Lower leg skin (tissue), 4 donors: ENCODE results near the gene DHRS4L2. TPM values are rescaled to one million over a fixed set of nuclear protein-coding genes. Genes with fewer than 3 reads are reported as not detected.

Source experiments
- DNase-seq, 2 donors: peaks; one replicate each; pipeline ENCODE4 v3.0.0-alpha.2; 2019; ENCODE audit warnings: low spot score in 2 of 2
- H3K4me3 ChIP-seq: fragments of 200-600 bp; sonication (generic); 2 replicates; pipeline ENCODE4 v1.5.1; 2017; ENCODE audit warnings: mild to moderate bottlenecking, low read depth; ENCODE audit not compliant: poor library complexity, severe bottlenecking
- POLR2A ChIP-seq, 2 donors: fragments of 450-650 bp; IDR thresholded peaks; one replicate each; pipeline ENCODE4 v1.6.1; 2016 to 2017; ENCODE audit warnings: antibody characterized with exemption in 2 of 2, mild to moderate bottlenecking in 1 of 2, moderate library complexity in 1 of 2
- WGBS, 2 donors: methylation state at CpG; one replicate each; pipeline ENCODE4 v1.1.5; 2018; 5-methylcytosine and 5-hydroxymethylcytosine counted together
- intact Hi-C: fragments of 100-400 bp; cut with DNase I; formaldehyde crosslinking; loops from one replicate; pipeline ENCODE4 v1.15.0; 2023; ENCODE audit warnings: low total_unique reads
- total RNA-seq, 4 donors: library from RNA; depleted of rRNA; stranded (reverse); fragments of >200 nt; gene quantifications; one replicate each; pipeline ENCODE4 v1.1.0, GENCODE V29; 2016
- TF ChIP-seq, protein P1 (sequence below), 3 donors: fragments of 450-650 bp; IDR thresholded peaks; one replicate each; pipeline ENCODE4 v1.5.1; 2016; ENCODE audit warnings: antibody characterized with exemption in 3 of 3, mild to moderate bottlenecking in 3 of 3, moderate library complexity in 2 of 3

DHRS4L2 gene
- total RNA-seq, 4 donors from 2014 or later, result 15.8 to 40.4 (median 23.3) TPM

DNA sequence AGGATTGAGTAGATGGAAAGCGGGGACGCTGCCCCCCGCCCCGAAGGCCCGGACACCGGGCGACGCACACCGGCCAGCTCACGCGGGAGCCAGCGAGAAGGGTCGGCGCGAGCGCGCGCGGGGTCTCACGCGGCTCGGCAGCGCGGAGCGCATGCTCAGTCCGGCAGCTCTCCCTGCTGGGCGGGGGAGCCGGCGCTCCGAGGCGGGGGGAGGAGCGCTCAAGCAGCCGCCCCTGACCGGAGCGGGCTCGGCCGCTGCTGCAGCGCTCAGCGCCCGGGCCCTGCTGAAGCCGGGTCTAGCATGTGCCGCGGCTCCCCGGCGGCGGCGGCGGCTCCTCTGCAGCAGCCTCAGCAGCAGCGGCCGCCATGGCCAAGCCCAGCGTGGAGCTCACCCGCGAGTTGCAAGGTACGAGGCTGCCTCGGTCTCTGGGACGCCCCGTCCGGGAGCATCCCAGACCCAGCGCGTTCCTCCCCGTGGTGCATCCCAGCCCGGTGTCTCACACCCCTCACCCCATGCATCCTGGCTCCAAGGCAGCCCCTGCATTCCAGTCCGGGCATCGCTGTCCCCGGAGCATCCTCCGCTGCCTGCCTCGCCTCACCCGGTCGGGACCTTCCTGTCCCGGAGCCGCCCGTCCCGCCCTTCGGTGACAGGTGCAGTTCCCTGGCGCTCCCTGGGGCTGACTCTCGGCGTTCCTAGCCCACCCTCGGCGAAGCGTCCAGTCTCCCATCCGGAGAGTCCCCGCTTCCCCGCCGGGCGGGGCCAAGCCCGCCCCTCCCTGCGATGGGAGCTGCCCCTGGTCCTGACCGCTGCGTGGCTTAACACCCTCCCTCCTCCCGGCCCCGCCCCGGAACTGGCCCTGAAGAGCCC is 63.3 kb downstream of the DHRS4L2 start, which contains the start of gene CARMIL3:
CARMIL3 (plus strand) TSS at position 221 of the 867 bp plus-strand sequence; CDS start at position 366, 145 bp downstream.
- 0 to 1% methylated on average over 15 to 67 of the region's 92 CpGs for WGBS, 2 donors
- H3K4me3 ChIP-seq, result peak within 1 kb of the TSS; percentile 24
- intact Hi-C loops, result no loop called here
- no peak for TF ChIP-seq POLR2A (IDR thresholded peaks at IDR 0.05)
- TF ChIP-seq, protein P1, sequence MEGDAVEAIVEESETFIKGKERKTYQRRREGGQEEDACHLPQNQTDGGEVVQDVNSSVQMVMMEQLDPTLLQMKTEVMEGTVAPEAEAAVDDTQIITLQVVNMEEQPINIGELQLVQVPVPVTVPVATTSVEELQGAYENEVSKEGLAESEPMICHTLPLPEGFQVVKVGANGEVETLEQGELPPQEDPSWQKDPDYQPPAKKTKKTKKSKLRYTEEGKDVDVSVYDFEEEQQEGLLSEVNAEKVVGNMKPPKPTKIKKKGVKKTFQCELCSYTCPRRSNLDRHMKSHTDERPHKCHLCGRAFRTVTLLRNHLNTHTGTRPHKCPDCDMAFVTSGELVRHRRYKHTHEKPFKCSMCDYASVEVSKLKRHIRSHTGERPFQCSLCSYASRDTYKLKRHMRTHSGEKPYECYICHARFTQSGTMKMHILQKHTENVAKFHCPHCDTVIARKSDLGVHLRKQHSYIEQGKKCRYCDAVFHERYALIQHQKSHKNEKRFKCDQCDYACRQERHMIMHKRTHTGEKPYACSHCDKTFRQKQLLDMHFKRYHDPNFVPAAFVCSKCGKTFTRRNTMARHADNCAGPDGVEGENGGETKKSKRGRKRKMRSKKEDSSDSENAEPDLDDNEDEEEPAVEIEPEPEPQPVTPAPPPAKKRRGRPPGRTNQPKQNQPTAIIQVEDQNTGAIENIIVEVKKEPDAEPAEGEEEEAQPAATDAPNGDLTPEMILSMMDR (IDR thresholded peaks at IDR 0.05), result no peak
- peak in 1 of 2 donors; percentile 88 for DNase-seq

DNA sequence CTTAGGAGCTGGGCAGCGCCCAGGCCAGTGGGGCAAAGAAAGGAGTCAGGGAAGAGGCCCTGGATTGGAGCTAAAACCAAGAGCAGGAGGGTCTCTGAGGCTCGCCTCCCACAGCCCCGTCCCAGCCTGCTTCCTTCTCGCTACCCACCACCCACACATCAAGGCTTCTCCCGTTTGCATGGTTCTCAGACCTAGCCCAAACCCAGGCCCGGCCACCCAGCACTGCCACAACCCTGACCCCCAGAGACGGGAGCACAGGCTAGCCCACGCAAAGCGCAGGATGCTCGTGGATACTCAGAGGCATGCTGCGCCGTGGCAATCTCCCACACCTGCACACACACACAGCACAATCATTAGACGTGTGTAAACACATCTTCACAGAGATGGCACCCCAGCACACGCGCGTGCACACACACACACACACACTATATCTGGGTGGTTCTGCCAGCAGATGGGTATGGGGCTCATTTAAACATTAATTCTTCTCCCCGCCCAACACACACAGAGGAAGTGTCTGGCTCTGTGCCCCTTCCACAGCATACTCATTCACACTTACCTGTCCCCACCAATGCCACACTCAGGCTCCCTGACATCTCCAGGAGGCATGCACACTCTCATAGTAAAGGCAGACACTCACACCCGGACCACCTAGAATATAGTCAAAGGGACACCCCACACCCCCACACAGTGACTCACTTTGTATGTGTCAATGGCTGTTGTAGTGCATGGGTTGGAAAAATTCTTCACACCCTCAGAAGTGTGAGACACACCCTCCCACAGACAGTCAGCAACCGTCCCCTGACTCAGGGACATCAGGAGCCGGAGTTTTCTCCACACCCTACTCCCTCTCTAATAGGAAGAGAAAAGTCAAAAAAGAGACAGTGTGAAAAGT is 64.2 kb downstream of the DHRS4L2 start:
- TF ChIP-seq, protein P1 (IDR thresholded peaks at IDR 0.05), result no peak
- no peak for TF ChIP-seq POLR2A (IDR thresholded peaks at IDR 0.05)
- WGBS, 2 donors, result 55 to 62% methylated on average over 19 to 20 of the region's 20 CpGs
- no peak for DNase-seq
- no peak overlapping the region for H3K4me3 ChIP-seq
- intact Hi-C loops, result no loop called here

DNA sequence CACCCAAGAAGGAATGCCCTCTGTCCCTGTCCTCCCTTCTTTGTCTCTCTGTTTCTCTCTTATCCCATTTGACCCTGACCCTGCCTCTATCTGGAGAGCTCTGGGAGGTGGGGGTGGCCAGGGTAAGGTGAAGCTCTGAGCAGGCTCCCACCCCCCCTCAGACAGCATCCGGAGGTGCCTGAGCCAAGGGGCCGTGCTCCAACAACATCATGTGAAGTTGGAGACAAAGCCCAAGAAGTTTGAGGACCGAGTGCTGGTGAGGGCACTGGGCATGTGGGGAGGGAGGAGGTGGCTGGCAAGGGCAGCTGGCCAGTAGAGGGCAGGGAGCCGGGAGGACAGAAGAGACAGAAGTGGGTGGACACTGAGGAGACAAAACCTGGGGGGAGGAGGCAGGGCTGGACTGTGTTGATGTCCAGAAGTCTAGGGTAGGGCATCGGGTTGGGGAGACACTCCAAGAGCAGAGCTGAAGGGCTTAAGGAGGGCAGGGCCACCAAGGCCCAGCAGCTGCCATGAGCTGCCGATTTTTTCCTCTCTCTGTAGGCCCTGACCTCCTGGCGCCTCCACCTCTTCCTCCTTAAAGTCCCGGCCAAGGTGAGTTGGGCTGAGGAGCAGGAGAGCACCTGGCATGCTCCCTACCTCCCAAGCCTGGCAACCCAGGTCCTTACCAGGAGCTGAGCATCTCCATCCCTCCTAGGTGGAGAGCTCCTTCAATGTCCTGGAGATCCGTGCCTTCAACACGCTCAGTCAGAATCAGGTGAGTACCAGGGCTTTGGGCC is 65.0 kb downstream of the DHRS4L2 start:
- intact Hi-C loops, result no loop called here
- peak in 1 of 2 donors; percentile 68 for DNase-seq
- WGBS, 2 donors, result 83 to 88% methylated on average over 10 of the region's 10 CpGs
- no peak overlapping the region for H3K4me3 ChIP-seq
- TF ChIP-seq, protein P1 (IDR thresholded peaks at IDR 0.05), result no peak
- TF ChIP-seq POLR2A (IDR thresholded peaks at IDR 0.05), result no peak

DNA sequence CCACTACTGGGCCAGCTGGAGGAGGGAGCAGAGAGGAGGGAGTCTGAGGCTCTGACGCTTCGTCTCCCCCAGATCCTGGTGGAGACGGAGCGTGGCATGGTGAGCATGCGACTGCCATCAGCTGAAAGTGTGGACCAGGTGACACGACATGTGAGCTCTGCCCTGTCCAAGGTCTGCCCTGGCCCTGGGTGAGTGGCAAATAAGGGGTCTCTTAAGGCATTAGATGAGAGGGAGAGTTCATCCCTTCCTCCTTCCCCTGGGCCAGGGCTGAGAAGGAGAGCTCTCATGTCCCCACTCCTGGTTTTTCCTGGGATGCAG is 65.6 kb downstream of the DHRS4L2 start:
- no peak for TF ChIP-seq POLR2A (IDR thresholded peaks at IDR 0.05)
- TF ChIP-seq, protein P1 (IDR thresholded peaks at IDR 0.05), result no peak
- intact Hi-C loops, result no loop called here
- DNase-seq, result no peak
- no peak overlapping the region for H3K4me3 ChIP-seq
- 95 to 97% methylated on average over 6 of the region's 6 CpGs for WGBS, 2 donors

DNA sequence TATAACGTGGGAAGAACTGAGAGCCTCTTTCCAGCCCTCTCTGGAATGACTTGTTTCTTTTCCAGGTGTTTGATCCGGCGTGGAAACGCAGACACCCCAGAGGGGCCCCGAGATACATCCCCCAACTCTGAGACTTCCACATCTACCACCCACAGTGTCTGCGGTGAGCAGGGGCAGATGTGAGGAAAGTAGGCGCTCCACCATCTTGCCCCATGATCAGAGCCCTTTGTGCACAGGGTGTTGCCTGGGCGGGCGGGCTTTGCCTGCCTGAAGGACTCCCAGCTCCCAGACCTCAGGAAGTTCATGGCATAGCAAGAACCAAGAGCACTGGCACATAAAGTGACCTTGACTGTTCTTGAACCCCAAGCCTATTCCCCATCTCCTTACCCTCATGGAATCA is 65.9 kb downstream of the DHRS4L2 start:
- TF ChIP-seq POLR2A (IDR thresholded peaks at IDR 0.05), result no peak
- TF ChIP-seq, protein P1 (IDR thresholded peaks at IDR 0.05), result no peak
- no peak for DNase-seq
- H3K4me3 ChIP-seq, result no peak overlapping the region
- WGBS, 2 donors, result 94% methylated on average over 9 of the region's 9 CpGs
- intact Hi-C loops, result loop anchor here (5.0 kb wide), 1 partner anchor 53 kb away; no protein-coding TSS in a partner anchor
